Keratinocyte (primary cell): ENCODE results near the gene ANKRD24.

Experiments
- EZH2 ChIP-seq: IDR thresholded peaks from one replicate; pipeline ENCODE4 v1.6.1; 2012; ENCODE audit warnings: inconsistent platforms, mild to moderate bottlenecking, low read length, moderate library complexity
- TF ChIP-seq, protein P1 (sequence below), 3 experiments: IDR thresholded peaks in 1 of 3; conservative IDR thresholded peaks in 1 of 3; optimal IDR thresholded peaks in 1 of 3; 2 replicates in 2 of 3; 3 replicates in 1 of 3; pipeline versions ENCODE3 to v1.5.1; 2011; ENCODE audit warnings: low read length in 3 of 3, mild to moderate bottlenecking in 3 of 3, moderate library complexity in 2 of 3, control low read depth in 1 of 3, inconsistent platforms in 1 of 3; ENCODE audit not compliant: insufficient read depth in 2 of 3; ENCODE audit errors: extremely low read depth in 1 of 3

DNA sequence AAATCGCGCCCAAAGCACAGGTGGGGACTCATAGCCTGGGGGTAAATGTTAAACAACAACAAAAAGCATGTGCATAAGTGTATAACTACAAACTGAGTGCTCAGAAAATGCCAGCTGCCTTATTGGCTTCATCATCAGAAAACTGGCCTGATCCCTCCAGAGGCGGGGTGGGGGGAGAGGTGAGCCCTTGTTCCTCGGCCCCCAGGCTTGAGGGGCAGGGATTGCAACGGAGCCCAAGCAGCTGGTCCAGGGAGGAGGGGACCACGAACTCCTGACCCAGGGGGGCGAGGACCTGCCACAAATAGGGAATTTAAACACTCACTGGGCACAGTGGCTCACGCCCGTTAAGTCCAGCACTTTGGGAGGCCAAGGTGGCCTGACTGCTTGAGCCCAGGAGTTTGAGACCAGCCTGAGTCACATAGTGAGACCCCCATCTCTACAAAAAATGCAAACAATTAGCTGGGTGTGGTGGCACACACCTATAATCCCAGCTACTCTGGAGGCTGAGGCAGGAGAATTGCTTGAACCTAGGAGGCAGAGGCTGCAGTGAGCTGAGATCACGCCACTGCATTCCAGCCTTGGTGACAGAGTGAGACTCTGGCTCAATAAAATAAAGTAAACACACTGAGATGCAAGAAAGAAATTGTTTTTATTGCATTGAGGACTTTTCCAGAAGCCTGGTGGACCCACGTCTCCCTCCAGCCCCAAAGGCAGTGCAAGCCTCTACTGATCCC lies 8.8 kb upstream of the ANKRD24 start:
- TF ChIP-seq, protein P1, sequence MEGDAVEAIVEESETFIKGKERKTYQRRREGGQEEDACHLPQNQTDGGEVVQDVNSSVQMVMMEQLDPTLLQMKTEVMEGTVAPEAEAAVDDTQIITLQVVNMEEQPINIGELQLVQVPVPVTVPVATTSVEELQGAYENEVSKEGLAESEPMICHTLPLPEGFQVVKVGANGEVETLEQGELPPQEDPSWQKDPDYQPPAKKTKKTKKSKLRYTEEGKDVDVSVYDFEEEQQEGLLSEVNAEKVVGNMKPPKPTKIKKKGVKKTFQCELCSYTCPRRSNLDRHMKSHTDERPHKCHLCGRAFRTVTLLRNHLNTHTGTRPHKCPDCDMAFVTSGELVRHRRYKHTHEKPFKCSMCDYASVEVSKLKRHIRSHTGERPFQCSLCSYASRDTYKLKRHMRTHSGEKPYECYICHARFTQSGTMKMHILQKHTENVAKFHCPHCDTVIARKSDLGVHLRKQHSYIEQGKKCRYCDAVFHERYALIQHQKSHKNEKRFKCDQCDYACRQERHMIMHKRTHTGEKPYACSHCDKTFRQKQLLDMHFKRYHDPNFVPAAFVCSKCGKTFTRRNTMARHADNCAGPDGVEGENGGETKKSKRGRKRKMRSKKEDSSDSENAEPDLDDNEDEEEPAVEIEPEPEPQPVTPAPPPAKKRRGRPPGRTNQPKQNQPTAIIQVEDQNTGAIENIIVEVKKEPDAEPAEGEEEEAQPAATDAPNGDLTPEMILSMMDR (optimal IDR thresholded peaks at IDR 0.05 in 1 of 3, IDR thresholded peaks at IDR 0.05 in 1 of 3, conservative IDR thresholded peaks at IDR 0.05 in 1 of 3; ENCODE audit: extremely low read depth in 1 of 3, insufficient read depth in 2 of 3, low read length in 3 of 3): no peak
- no peak for TF ChIP-seq EZH2
